ENCODE measurements around the gene TUBB4B.
A peak's percentile ranks its signal among the peaks of the same experiment; 100 is the strongest.
"Not testable (repeated sequence)": the region's sequence is repeated elsewhere in the genome, so short reads cannot be mapped to it uniquely, and the experiment has no call there.

TUBB4B gene

GRCh38 chr9:137253717-137254623 is 12.9 kb downstream of the TUBB4B start:
- no peak for DNase-seq

- peak; percentile 93 for DNase-seq
Observed at GRCh38 chr9:137254624-137255447, 13.7 kb downstream of the TUBB4B start, which contains the start of gene NELFB. NELFB (plus strand) TSS chr9:137255327.

GRCh38 chr9:137255448-137256114 is 14.5 kb downstream of the TUBB4B start:
- peak; percentile 76 for DNase-seq

GRCh38 chr9:137256362-137256761 is 15.3 kb downstream of the TUBB4B start:
- no peak for DNase-seq

- DNase-seq: no peak
Observed at GRCh38 chr9:137256856-137257255, 15.8 kb downstream of the TUBB4B start.

- DNase-seq: not testable (repeated sequence)
Observed at GRCh38 chr9:137262173-137262908, 21.3 kb downstream of the TUBB4B start.

- DNase-seq: no peak
Observed at GRCh38 chr9:137262909-137263285, 21.8 kb downstream of the TUBB4B start.

- no peak for DNase-seq
Observed at GRCh38 chr9:137263506-137263905, 22.4 kb downstream of the TUBB4B start.

GRCh38 chr9:137264067-137264466 is 23.0 kb downstream of the TUBB4B start:
- no peak for DNase-seq

GRCh38 chr9:137265496-137266161 is 24.5 kb downstream of the TUBB4B start:
- no peak for DNase-seq

GRCh38 chr9:137266162-137266527 is 25.1 kb downstream of the TUBB4B start:
- no peak for DNase-seq

- DNase-seq: no peak
Observed at GRCh38 chr9:137266585-137267453, 25.7 kb downstream of the TUBB4B start.

GRCh38 chr9:137267933-137268355 is 26.9 kb downstream of the TUBB4B start:
- DNase-seq: no peak

- no peak for DNase-seq
Observed at GRCh38 chr9:137268538-137269201, 27.6 kb downstream of the TUBB4B start.

- no peak for DNase-seq
Observed at GRCh38 chr9:137269231-137269772, 28.2 kb downstream of the TUBB4B start.

GRCh38 chr9:137270929-137271695 is 30.0 kb downstream of the TUBB4B start:
- DNase-seq: no peak

GRCh38 chr9:137271696-137272076 is 30.6 kb downstream of the TUBB4B start:
- DNase-seq: no peak

- DNase-seq: no peak
Observed at GRCh38 chr9:137272241-137273094, 31.4 kb downstream of the TUBB4B start.
